Adipocyte (in vitro differentiated cells): ENCODE data around the gene LIPG.

ENCODE experiments used
- DNase-seq: peaks from one replicate; pipeline ENCODE4 v3.0.0-alpha.2; 2015; ENCODE audit warnings: low read depth
- H3K27me3 ChIP-seq: replicated peaks from 2 replicates; pipeline ENCODE4 v1.7.0; 2013; ENCODE audit warnings: mild to moderate bottlenecking, low read length, moderate library complexity; ENCODE audit not compliant: control insufficient read depth, insufficient read depth
- H3K36me3 ChIP-seq: 2 replicates; pipeline ENCODE4 v1.7.0; 2013; ENCODE audit warnings: low read length, mild to moderate bottlenecking, moderate library complexity; ENCODE audit not compliant: control insufficient read depth, insufficient read depth, severe bottlenecking
- H3K4me1 ChIP-seq: 2 replicates; pipeline ENCODE4 v1.7.0; 2013; ENCODE audit warnings: mild to moderate bottlenecking, low read length, moderate library complexity; ENCODE audit not compliant: control insufficient read depth, insufficient read depth
- H3K4me3 ChIP-seq: 2 replicates; pipeline ENCODE4 v1.7.0; 2013; ENCODE audit warnings: mild to moderate bottlenecking, low read length, moderate library complexity
- H3K9ac ChIP-seq: 2 replicates; pipeline ENCODE4 v1.7.0; 2013; ENCODE audit warnings: mild to moderate bottlenecking, low read length, moderate library complexity
- H3K9me3 ChIP-seq: 2 replicates; pipeline ENCODE4 v1.7.0; 2013; ENCODE audit warnings: mild to moderate bottlenecking, low read length, moderate library complexity; ENCODE audit not compliant: control insufficient read depth

LIPG gene

GRCh38 chr18:49646873-49647272 lies 85.0 kb downstream of the LIPG start:
- Histone ChIP-seq H3K27me3 (no peaks in the 10 kb centered on the region), H3K4me3 (no peak overlapping the region), H3K9ac (peak overlapping the region; percentile 57)

DNA sequence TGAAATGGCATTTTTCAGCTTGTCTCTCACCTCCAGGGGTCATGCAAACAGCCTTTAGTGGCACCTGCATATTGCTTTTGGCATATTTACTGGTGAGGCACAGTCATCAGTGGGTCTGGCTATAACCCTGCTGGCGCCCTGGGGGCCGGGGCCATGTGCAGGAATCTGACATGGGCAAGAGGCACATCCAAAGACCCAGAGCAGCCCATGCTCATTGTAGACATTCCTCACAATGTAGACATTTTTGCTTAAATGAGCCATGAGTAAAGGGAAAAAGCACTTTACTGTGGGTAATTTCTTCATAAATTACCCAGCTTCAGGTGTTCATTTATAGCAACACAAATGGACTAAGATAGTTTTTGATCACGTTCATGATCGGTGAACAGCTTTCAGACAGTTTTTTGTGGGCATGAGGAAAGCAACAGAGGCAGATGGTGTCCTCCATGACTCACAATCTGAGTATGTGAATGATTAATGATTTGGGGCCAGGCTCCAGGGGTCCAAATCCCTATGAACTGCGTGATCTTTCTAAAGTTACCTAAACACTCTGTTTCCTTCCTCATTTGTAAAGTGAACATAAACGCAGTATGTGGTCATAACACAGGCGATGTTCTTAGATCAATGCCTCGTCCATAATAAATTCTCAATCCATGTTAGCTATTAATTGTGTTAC lies 85.8 kb downstream of the LIPG start:
- H3K36me3 ChIP-seq: no peaks in the 10 kb centered on the region
- H3K9me3 ChIP-seq: no peaks in the 10 kb centered on the region
- no peak overlapping the region for H3K4me3 ChIP-seq
- no peak overlapping the region for H3K9ac ChIP-seq
- DNase-seq: no peak
- H3K27me3 ChIP-seq: no peaks in the 10 kb centered on the region
- peaks cover 43% of the 10 kb centered on the region for H3K4me1 ChIP-seq

More at GRCh38 chr18:49646873-49647272, 85.0 kb downstream of the LIPG start:
- Histone ChIP-seq H3K36me3 (no peaks in the 10 kb centered on the region), H3K4me1 (peaks cover 42% of the 10 kb centered on the region), H3K9me3 (no peaks in the 10 kb centered on the region)
- no peak for DNase-seq

DNA sequence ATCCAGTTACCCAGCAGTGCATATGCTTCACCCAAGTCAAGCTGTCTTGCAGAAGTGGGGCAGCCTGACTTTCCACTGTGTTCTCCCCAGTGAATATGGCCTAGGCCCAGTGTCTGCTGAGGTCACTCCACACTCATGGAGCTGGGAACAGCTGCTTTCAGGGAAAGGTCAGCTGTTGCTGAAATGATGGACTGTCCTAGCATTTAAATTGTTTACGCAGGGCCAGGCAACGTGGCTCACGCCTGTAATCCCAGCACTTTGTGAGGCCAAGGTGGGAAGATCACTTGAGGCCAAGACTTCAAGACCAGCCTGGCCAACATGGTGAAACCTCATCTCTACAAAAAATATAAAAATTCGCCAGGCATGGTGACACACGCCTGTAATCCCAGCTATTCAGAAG lies 86.5 kb downstream of the LIPG start:
- Histone ChIP-seq H3K4me1 (peaks cover 50% of the 10 kb centered on the region), H3K4me3 (no peak overlapping the region), H3K9me3 (no peaks in the 10 kb centered on the region), H3K36me3 (no peaks in the 10 kb centered on the region), H3K27me3 (no peaks in the 10 kb centered on the region), H3K9ac (no peak overlapping the region)
- DNase-seq: no peak
